Measurements from ENCODE around the gene ADAMTSL1. TPM values are rescaled to one million over a fixed set of nuclear protein-coding genes. Genes with fewer than 3 reads are reported as not detected.
"Not testable (repeated sequence)": the region's sequence is repeated elsewhere in the genome, so short reads cannot be mapped to it uniquely, and the experiment has no call there.

The ADAMTSL1 gene
- total RNA-seq, 1 experiment from 2014 or later: 74.5 TPM

DNA sequence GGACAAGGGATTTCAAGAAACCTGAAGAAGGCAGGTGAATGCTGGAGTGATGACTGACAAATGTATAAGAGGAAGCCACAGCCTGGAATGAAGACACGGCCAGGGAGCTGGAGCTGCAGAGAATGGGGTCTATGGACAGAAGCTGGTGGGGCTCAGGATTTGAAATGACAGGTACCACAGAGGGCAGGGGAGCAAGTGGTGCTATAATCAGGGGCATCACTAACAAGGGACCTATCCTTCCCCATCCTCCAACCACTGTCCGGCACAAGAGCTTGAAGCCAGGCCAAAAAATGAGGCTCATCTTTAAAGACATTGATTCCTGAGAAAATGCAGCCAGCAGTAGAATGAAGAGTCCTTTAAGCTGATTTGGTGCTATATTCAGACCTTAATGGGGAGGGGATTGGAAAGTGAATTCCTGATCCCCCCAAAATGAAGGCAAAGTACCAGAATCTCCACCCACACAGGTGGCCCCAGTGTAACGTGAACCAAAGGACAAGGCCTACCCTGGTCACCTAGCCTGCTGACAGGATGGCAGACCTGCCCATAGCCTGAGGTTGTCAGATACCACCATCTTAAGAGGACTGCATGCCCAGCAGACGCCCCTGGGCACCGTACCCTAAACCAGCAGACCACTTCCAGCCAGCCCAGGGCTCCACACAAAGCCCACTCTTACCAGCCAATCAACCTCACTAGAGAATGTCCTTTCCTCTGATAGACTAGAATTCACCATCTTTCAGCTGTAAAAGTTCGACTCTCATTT lies 449.9 kb downstream of the ADAMTSL1 start:
- DNase-seq (ENCODE audit: low read depth): no peak

- no peak for DNase-seq (ENCODE audit: low read depth)
Measured at GRCh38 chr9:18925880-18926279, 451.9 kb downstream of the ADAMTSL1 start.

- DNase-seq (ENCODE audit: low read depth): no peak
Measured at GRCh38 chr9:18926513-18926912, 452.6 kb downstream of the ADAMTSL1 start.

DNA sequence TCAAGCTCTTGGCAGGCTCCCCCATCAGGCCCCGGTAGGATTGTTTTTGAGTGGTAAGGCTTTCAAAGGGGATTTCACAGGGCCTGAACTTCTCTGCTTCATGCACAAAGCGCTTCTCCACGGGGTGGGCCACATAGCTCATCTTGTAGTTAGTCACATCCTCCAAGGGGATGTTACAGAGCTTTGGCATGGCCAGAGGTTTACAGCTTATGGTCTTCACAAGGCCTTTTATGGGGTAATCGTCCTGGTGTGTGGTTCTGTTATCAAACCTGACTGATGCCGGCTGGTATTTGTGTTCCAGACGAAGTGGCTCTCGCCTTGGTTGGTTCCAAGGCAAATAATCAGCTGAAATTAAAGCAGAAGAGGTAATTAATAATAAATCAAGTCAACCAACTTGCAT lies 454.8 kb downstream of the ADAMTSL1 start:
- no peak for DNase-seq (ENCODE audit: low read depth)

GRCh38 chr9:18930611-18931010 lies 456.7 kb downstream of the ADAMTSL1 start:
- DNase-seq (ENCODE audit: low read depth): not testable (repeated sequence)

- no peak for DNase-seq (ENCODE audit: low read depth)
Measured at GRCh38 chr9:18935541-18935940, 461.6 kb downstream of the ADAMTSL1 start.

DNA sequence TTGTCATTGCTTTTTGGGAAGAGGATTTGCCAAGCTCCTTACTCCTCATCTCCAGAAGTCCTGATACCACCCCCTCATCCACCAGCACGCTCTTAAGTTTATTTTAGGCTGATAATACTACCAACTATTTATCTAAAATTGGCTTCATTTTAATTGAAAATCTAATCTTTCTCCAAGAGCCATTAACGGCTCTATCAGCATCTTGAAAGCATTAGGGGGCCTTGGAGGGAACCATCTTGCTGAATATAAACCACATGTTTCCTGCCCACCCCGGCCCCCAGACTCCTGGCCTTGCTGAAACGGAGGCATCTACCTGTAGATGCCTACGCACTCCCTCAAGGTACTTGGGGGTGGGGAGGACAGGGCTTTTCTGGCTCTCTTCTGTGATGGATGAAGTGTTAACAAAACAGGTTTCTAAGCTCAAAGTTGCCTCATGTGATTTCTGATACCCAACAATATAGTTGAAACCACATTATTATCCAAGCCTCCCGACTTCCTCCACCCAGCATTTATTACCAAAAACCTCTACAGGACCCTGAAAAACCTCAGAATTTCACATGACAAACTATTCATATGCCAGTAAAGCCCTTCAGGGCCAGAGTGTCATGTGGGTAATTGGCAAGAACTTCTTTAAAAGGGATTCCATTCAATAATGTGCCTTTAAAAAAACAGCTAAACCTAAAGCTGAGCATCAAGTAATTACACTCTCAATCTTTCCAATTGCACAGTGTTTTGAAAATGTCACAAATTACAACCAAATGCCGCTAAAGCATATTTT lies 462.3 kb downstream of the ADAMTSL1 start:
- DNase-seq (ENCODE audit: low read depth): no peak

DNA sequence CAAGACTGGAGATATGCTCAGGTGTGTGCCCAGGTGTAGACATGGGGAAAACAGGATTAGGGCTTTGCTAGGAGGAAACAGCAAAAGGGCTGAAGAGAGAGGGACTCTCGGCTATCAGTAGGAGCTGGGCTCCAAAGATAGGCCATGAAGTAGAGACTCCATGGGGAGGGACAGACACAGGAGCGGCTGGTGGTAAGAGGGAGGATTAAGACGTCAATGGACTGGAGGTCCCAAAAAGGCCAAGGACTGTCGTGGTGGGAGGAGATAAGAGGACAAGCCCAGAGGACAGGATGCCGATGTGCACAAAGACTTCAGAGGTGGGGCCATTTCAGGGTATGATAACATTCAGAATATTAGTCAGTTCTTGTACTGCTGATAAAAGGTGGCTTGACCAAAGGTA lies 466.0 kb downstream of the ADAMTSL1 start:
- DNase-seq (ENCODE audit: low read depth): no peak

GRCh38 chr9:18941060-18941740 lies 467.2 kb downstream of the ADAMTSL1 start:
- no peak for DNase-seq (ENCODE audit: low read depth)

DNA sequence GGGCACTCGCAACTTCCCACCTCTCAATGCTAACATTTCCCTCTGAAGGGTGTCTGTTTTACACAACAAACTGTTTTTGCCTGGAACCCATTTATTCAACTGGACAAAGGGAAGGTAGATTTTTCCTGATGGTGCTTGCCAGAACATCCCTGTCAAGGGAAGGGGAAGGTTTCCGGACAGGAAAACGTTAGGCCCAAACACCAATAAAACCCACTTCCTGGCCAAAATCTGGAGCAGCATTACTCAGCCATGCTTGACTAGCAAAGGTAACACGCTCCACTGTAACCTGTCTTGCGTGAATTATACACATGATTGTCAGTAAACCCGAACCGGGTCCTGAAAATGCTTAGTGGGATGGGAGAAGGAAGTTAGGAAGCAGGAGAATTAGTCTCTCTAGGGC lies 468.8 kb downstream of the ADAMTSL1 start:
- no peak for DNase-seq (ENCODE audit: low read depth)

GRCh38 chr9:18947892-18948339 lies 474.0 kb downstream of the ADAMTSL1 start:
- no peak for DNase-seq (ENCODE audit: low read depth)

GRCh38 chr9:18951936-18952335 lies 478.0 kb downstream of the ADAMTSL1 start:
- no peak for DNase-seq (ENCODE audit: low read depth)

- no peak for DNase-seq (ENCODE audit: low read depth)
Measured at GRCh38 chr9:18955626-18956025, 481.7 kb downstream of the ADAMTSL1 start.
